Measurements from ENCODE around the gene KCTD6.

GRCh38 chr3:58488967-58489366, 2.9 kb upstream of the KCTD6 start:
- TF ChIP-seq CTCF (IDR thresholded peaks at IDR 0.05): no peak
- no peak for TF ChIP-seq POLR2A (IDR thresholded peaks at IDR 0.05)

Data from testis (tissue), 2 donors.